ENCODE measurements around the gene HNRNPF. TPM values are rescaled to one million over a fixed set of nuclear protein-coding genes. Genes with fewer than 3 reads are reported as not detected.
A peak's percentile ranks its signal among the peaks of the same experiment; 100 is the strongest.

Gene HNRNPF
- total RNA-seq, 6 donors from 2014 or later, result 80.7 to 225 (median 177) TPM

DNA sequence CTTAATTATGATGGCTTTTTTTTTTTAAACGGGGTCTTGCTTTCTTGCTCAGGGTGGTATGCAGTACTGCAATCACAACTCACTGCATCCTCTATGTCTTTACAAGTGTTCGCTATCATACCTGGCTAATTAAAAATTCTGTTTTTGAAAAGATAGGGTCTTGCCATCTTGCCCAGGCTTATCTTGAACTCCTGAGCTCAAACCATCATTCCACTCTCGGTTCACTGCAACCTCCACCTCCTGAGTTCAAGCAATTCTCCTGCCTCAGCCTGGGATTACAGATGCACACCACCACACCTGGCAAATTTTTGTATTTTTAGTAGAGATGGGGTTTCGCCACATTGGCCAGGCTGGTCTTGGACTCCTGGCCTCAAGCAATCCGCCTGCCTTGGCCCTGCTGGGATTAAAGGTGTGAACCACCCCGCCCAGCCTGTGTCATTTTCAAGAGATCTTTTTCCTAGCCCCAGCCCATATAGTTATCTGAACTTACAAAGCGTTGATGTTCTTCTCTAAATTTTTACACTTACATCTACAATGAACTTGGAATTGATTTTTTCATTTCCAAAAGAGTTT, 6.0 kb downstream of the HNRNPF start:
- Histone ChIP-seq H3K36me3 (peaks cover 0 to 31% (median 2%) of the 10 kb centered on the region in 4 donors), H3K4me3 (no peak overlapping the region), H3K27ac (peak overlapping the region in 2 of 4 donors; percentile 2 to 98), H3K27me3 (no peaks in the 10 kb centered on the region), H3K9me3 (no peaks in the 10 kb centered on the region), H3K4me1 (peaks cover 72 to 87% (median 81%) of the 10 kb centered on the region in 4 donors)
- ATAC-seq (ENCODE audit: low FRiP score in 2 of 2) (no peak), DNase-seq (no peak)
- TF ChIP-seq POLR2AphosphoS5 (IDR thresholded peaks at IDR 0.05) (no peak), POLR2A (IDR thresholded peaks at IDR 0.05) (no peak), EP300 (IDR thresholded peaks at IDR 0.05) (no peak)
- TF ChIP-seq, protein P1, sequence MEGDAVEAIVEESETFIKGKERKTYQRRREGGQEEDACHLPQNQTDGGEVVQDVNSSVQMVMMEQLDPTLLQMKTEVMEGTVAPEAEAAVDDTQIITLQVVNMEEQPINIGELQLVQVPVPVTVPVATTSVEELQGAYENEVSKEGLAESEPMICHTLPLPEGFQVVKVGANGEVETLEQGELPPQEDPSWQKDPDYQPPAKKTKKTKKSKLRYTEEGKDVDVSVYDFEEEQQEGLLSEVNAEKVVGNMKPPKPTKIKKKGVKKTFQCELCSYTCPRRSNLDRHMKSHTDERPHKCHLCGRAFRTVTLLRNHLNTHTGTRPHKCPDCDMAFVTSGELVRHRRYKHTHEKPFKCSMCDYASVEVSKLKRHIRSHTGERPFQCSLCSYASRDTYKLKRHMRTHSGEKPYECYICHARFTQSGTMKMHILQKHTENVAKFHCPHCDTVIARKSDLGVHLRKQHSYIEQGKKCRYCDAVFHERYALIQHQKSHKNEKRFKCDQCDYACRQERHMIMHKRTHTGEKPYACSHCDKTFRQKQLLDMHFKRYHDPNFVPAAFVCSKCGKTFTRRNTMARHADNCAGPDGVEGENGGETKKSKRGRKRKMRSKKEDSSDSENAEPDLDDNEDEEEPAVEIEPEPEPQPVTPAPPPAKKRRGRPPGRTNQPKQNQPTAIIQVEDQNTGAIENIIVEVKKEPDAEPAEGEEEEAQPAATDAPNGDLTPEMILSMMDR (IDR thresholded peaks at IDR 0.05), result no peak
- WGBS, 2 donors, result 81 to 90% methylated on average over 7 of the region's 7 CpGs

GRCh38 chr10:43402176-43402575, 6.8 kb downstream of the HNRNPF start:
- WGBS, 2 donors, result 46 to 50% methylated on average over 4 of the region's 4 CpGs
- DNase-seq (no peak), ATAC-seq (ENCODE audit: low FRiP score in 2 of 2) (no peak)
- no peaks in the 10 kb centered on the region for H3K27me3 ChIP-seq
- H3K4me1 ChIP-seq, result peaks cover 77 to 92% (median 87%) of the 10 kb centered on the region in 4 donors
- TF ChIP-seq POLR2A (IDR thresholded peaks at IDR 0.05), result no peak
- TF ChIP-seq, protein P1 (IDR thresholded peaks at IDR 0.05), result no peak
- no peak for TF ChIP-seq POLR2AphosphoS5 (IDR thresholded peaks at IDR 0.05)
- TF ChIP-seq EP300 (IDR thresholded peaks at IDR 0.05), result no peak
- peaks cover 0 to 31% (median 2%) of the 10 kb centered on the region in 4 donors for H3K36me3 ChIP-seq
- H3K9me3 ChIP-seq, result no peaks in the 10 kb centered on the region
- no peak overlapping the region for H3K4me3 ChIP-seq
- peak overlapping the region in 2 of 4 donors; percentile 40 to 68 for H3K27ac ChIP-seq

DNA sequence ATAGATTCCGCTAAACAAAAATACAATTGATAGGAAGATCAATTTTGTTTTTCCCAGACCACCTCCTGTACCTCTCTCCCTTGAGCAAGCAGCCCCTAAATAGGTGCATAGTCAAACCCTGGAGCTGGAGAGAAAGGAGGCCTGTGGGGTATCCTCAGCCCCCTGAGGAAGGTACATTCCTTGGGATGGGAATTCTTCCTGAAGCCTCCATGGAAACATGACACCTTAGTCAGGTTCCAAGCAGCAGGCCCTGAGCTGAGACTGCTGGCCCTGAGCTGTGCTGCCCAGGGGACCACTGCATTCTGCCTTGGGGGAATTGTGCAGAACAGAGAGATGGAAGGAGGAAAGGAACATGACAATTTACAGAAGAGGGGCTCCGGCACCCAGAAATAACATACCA, 7.4 kb downstream of the HNRNPF start:
- Histone ChIP-seq H3K4me1 (peaks cover 76 to 91% (median 88%) of the 10 kb centered on the region in 4 donors), H3K27me3 (no peaks in the 10 kb centered on the region), H3K36me3 (peaks cover 0 to 31% (median 2%) of the 10 kb centered on the region in 4 donors), H3K4me3 (no peak overlapping the region), H3K27ac (peak overlapping the region in 1 of 4 donors; percentile 68), H3K9me3 (no peaks in the 10 kb centered on the region)
- DNase-seq (no peak), ATAC-seq (ENCODE audit: low FRiP score in 2 of 2) (no peak)
- TF ChIP-seq, protein P1 (IDR thresholded peaks at IDR 0.05), result no peak
- no peak for TF ChIP-seq POLR2AphosphoS5 (IDR thresholded peaks at IDR 0.05)
- no peak for TF ChIP-seq EP300 (IDR thresholded peaks at IDR 0.05)
- WGBS, 2 donors, result 89 to 100% methylated on average over 2 of the region's 2 CpGs

- H3K27ac ChIP-seq, result peak overlapping the region in 3 of 4 donors; percentile 35 to 44 (median 39)
- H3K9me3 ChIP-seq, result no peaks in the 10 kb centered on the region
- ATAC-seq (ENCODE audit: low FRiP score in 2 of 2) (no peak), DNase-seq (no peak)
- TF ChIP-seq, protein P1 (IDR thresholded peaks at IDR 0.05), result no peak
- TF ChIP-seq POLR2A (IDR thresholded peaks at IDR 0.05) (no peak), POLR2AphosphoS5 (IDR thresholded peaks at IDR 0.05) (no peak)
- no peaks in the 10 kb centered on the region for H3K27me3 ChIP-seq
- peaks cover 72 to 90% (median 84%) of the 10 kb centered on the region in 4 donors for H3K4me1 ChIP-seq
- no peak overlapping the region for H3K4me3 ChIP-seq
- peaks cover 0 to 32% (median 4%) of the 10 kb centered on the region in 4 donors for H3K36me3 ChIP-seq
- 83 to 88% methylated on average over 5 of the region's 5 CpGs for WGBS, 2 donors
These were observed 9.4 kb downstream of the HNRNPF start for GRCh38 chr10:43399320-43400310.
